Fibroblast of skin of back (primary cell): ENCODE data around the gene ZSWIM1.
"Not testable (repeated sequence)": the region's sequence is repeated elsewhere in the genome, so short reads cannot be mapped to it uniquely, and the experiment has no call there.

Experiments used
- DNase-seq: peaks from one replicate; pipeline ENCODE4 v3.0.0-alpha.2; 2013

ZSWIM1 gene

DNA sequence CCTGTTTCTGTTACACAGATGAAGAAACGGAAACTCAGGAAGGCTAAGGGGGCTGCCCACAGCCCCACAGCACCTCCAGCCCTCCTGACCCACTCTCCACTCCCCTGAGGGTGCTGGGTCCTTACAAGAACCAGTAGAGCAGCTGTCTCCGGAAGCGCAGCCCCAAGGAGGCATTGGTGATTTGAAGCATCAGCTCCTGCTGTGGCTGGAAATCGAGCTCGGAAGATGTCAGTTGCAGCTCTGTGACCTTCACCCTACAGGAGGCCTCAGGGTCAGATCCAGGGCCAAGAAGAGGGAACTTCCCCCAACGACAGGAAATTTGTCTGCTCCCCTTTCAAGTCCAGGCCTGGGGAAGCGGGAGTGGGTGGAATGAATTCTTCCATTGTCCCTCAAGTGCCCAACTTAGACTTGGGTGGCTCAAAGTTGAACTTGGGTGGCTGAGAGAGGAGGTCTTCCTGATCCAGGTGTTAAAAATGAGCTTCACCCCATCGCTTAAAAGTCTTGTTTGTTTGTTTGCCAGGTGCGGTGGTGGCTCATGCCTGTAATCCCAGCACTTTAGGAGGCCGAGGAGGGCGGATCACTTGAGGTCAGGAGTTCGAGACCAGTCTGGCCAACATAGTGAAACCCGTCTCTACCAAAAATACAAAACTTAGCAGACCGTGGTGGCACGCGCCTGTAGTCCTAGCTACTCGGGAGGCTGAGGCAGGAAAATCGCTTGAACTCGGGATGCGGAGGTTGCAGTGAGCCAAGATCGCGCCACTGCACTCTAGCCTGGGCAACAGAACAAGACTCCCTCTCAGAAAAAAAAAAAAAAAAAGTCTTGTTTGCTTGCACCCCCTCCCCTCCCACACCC, 29.0 kb downstream of the ZSWIM1 start:
- DNase-seq = no peak

DNA sequence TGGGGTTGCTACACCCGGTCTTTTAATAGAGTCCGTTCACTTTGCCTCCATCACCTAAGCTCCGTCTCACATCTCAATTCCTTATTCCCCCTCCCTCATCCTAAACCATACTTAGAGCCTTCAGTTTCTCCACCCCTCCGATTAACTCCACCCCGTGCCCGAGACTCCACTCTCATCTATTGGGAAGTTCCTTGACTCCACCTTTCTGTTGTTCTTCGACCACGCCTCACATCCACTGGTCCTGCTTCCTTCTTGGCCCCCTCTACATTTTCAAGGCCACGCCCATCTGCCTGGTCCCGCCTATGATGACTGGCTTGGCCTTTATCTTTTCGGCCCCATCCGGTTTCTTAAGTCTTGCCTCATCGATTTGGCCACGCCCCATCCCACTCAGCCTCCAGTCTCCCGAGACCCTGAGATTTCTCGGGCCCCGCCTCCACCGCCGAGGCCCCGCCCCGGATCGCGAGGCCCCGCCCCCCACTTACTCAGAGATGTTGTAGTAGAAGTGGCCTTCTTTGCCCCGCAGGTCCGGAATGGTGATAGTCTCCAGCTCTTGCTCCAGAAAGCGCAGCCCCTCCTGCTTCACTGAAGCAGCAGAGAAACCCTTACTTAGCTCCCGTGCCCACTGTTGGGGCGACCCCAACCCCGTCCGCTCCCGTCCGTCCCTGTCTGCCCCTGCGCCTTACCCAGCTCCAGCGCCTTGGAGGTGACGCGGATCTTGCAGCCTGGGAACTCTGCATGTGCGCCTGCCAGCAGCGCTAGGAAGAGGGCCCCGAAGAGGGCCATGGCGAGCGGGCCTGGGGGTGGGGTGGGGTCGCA, 29.9 kb downstream of the ZSWIM1 start:
- DNase-seq = peak; percentile 99

DNA sequence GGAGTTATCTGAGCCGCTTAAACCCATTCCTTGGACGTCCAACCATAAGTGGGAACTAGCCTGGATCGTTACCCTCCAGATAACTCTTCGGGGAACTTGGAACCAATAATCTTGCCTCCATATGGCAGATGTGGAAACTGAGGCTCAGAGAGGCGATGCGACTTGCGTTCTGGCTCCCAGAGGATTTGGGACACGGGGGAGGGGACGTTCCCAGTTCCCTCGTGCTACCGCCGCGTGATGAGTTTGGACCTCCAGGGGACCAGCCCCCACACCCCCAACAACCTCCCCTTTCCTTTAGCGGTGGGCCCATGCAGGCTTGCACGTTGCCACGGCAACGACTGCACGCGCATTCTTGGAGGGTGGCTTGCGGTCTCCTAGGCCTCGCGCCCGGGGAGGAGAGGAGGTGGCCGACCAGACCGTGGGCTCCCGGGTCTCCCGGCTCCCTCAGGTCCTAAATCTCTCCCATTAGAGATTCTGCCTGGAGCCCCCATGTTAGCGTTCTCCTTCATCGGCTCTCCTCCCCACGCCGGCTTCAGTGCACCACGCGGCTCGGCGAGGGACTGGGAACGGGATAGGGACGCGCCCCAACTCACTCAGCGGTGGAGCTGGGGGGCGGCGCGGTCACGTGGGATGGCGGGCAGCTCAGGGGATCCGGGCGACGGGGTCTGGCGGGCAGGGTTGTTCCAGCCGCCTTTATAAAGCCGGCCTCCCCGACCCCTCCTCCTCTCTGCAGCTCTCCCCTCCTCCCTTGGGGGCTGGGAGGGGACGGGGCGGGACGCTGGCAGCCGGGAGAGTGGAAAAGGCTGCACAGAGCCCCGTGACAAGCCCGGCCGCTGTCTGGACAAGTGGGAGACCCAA, 30.7 kb downstream of the ZSWIM1 start, which contains the start of gene PLTP:
Gene PLTP, minus strand, starts transcription at position 670 of the 858 bp plus-strand sequence. CDS start 703 bp downstream, outside the sequence.
- DNase-seq = peak; percentile 73

DNA sequence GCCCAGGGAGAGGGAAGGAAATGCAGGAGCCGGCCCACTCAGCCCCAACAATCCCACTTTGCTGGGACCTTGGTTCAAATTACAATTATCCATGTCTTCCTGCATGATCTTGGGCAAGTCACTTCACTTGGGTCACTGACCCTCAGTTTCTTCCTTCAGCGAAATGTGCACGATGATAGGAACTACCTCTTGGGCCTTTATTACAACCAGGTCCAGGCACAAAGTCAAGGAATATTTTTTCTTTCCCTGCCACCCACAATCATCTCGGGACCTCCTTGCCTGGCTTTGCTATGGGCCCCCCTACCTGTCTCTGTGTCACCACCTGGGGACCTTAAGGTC, 31.3 kb downstream of the ZSWIM1 start:
- DNase-seq = no peak

DNA sequence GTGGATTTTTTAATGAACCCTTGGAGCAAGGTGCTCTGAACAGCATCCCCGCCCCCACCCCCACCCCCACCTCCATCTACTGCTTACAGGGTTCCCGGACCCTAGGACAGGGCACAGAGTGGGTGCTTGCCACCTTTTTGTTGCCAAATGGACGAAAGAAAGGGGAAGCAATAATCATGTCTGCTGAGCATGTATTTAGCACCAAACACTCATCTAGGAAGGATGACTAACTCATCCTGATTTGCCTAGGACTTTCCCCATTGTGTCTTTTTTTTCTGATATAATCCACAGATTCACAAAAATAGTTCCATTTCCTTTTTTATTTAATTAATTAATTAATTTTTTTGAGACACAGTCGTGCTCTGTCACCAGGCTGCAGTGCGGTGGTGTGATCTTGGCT, 32.1 kb downstream of the ZSWIM1 start:
- no peak for DNase-seq

DNA sequence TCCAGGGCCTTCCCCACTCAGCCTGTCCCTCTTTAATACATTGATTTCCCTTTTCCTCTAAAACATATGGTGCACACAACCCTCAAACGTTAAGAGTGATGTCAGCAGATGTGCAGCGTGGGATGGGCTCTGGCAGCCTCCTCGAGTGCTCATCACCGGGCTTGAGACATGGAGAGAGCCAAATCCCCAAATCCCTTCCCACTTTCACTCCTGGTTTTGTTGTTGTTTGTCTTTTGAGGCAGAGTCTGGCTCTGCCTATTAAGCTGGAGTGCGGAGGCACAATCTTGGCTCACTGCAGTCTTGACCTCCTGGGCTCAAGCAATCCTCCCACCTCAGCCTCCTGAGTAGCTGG, 36.7 kb downstream of the ZSWIM1 start:
- no peak for DNase-seq

DNA sequence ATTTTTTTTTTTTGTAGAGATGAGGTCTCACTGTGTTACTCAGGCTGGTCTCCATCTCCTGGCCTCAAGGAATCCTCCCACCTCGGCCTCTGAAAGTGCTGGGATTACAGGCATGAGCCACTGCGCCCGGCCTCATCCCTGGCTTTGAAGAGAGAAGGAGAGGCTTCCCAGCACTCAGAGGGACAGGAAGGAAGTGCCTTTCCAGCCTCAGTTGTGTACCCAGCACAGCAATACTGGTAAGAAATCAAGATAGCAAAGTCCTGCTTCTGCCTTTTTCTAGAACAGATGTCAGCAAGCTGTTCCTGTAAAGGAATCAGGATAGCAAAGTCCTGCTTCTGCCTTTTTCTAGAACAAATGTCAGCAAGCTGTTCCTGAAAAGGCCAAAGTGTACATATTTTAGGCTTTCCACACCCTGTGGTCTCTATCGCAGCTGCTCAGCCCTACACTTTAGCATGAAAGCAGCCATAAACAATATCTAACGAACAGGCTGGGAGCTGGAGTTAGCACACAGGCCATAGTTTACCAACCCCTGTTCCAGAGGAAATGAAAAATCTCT, 37.2 kb downstream of the ZSWIM1 start:
- no peak for DNase-seq

DNA sequence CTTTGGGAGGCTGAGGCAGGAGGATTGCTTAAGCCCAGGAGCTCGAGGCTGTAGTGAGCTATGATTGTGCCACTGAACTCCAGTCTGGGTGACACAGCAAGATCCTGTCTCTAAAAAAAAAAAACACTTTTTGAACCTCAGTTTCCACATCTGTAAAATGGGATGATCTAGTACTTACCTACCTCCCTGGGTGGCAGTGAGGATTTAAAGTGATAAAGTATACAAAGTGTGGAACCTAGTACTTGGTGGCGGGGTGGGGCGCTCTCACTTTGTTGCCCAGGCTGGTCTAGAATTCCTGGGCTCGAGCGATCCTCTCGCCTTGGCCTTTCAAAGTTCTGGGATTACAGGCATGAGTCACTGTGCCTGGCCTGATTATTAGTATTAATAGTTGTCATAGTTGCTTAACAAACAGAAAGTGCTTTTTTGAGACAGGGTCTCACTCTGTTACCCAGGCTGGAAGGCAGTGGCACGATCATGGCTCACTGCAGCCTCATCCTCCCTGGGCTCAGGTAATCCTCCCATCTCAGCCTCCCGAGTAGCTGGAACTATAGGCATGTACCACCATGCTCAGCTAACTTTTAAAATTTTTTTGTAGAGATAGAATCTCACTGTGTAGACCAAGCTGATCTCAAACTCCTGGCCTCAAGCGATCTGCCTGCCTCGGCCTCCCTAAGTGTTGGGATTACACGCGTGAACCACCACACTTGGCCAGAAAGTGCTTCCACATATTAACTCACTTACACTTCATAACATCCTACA, 37.9 kb downstream of the ZSWIM1 start:
- no peak for DNase-seq

DNA sequence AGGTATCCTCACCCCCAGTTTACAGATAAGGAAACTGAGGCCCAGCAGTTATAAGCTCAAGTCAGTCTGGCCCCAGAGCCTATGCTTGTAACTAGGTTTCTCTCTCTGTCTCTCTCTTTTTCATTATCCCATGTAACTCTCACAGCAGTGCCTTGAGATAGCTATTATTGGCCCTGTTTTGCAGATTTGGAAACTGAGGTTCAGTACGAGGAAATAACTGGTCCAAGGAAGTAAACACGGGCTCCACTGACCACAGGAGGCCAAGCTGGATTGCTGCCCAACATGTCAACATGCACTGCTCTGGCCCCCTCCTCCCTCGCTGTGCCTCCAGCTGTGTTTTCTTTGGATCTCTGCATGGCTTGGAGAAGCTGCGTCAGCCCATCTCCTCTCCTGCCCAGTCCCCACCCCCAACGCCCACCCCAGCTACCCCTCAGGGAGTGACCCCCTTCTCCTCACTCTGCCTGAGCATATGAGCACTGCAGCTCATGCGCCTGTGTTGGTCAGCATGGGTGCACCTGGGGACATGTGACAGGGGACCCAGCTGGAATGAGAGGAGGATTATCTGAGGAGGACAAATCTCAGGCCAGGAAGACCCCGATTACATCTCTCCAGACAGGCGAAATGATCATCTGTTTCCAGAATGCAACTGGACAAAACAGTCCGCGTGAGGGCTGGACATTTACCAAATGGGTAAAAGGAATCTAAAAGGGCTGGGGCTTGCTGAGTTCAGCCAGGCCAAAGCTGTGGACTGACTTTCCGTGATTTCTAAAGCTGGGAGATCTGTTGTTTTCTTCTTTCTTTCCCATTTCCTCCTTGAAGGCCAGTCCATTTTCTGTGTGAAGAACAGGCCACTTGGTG, 38.7 kb downstream of the ZSWIM1 start:
- peak; percentile 43 for DNase-seq

DNA sequence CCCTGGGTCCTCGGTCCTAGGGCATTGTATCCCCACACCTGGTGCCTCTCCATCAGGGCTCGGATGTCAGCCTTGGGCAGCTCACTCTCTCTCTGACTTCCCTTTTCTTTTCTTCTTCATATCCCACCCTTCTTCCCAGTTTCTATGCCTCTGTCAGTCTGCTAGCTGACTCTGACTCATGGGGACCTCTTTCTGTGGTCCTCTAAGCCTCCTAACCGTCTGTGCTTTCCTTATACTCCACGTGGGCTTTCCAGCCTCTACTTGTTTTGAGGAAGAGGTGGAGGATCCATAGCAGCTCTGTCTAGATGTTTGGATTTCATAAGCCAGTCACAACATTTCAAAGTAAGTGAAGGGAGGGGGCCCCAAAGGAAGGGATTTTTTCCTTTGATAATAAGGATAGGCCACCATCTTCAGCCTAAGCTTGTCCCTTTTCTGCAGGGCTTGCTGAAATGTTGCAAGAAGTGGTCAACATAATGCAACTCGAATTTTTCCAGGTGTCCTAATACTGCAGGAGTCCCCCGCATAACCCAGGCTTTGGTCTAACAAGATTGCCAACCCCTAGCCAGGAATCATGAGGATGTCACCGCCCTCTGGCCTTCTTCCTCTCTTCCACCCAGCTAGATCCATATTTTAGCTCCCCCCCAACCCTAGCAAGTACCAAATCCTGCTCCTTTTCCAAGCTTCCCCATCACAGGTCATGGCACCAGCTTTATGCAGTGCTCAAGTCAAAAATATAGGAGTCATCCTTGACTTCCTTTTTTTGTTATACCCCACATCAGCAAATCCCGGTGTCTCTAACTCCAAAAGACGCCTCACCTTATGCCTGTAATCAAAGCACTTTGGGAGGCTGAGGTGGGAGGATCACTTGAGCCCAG, 39.7 kb downstream of the ZSWIM1 start:
- no peak for DNase-seq

DNA sequence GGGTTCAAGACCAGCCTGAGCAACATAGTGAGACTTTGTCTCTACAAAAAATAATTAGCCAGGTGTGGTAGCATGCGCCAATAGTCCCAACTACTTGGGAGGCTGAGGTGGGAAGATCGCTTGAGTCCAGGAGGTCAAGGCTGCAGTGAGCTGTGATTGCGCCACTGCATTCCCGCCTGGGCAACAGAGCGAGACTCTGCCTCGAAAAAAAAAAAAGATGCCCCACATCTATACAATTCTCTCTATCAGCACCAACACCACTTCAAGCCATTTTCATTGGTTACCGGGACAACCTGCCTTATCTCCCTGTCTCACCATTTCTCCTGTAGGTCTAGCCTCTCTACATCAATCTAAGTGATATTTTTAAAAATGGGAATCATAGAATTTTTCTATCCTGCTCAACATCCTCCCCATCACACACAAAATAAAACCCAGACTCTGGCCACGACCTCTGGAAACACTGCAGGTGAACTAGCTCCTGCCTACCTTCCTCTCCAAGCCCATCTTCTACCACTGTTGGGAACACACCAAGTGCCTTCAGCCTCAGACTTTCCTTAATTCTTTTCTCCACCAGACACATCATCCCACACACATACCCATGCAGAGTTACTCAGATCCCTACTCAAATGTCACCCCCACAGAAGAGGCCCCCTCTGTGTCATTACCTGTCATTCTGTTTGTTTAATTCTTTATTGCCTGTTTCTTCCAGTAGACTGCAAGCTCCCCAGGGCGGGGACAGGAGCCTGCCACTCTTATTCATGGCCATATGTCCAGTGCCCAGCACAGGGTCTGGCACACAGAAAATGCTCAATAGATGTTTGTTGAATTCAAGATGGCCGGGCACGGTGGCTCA, 40.5 kb downstream of the ZSWIM1 start:
- no peak for DNase-seq

DNA sequence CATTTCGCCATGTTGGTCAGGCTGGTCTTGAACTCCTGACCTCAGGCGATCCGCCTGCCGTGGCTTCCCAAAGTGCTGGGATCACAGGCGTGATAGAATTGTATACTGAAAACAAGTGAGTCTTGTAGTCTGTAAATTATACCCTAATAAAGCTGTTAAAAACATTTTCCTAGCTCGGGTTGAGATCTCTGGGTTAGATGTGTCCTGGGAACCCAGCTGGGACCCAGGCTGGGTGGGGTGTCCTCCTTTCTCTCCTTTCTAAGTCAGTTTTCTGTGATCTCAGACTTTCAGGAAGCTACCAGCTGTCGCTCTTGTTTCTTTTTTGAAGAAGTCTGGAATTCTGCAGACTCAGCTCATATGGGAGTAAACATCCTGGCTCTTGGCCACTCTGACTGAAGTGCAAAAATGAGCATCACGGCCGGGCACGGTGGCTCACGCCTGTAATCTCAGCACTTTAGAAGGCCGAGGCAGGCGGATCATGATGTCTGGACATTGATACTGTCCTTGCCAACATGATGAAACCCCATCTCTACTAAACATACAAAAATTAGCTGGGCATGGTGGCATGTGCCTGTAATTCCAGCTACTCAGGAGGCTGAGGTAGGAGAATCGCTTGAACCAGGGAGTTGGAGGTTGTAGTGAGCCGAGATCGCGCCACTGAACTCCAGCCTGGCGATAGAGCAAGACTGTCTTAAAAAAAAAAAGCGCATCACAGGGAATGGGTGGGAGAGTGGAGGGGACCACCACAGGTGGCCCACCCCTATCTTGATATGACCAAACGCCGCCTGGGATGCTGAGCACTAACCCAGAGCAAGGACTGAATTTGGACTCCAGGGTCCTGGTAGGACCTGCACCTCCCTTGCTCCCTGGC, 43.6 kb downstream of the ZSWIM1 start:
- peak; percentile 43 for DNase-seq

DNA sequence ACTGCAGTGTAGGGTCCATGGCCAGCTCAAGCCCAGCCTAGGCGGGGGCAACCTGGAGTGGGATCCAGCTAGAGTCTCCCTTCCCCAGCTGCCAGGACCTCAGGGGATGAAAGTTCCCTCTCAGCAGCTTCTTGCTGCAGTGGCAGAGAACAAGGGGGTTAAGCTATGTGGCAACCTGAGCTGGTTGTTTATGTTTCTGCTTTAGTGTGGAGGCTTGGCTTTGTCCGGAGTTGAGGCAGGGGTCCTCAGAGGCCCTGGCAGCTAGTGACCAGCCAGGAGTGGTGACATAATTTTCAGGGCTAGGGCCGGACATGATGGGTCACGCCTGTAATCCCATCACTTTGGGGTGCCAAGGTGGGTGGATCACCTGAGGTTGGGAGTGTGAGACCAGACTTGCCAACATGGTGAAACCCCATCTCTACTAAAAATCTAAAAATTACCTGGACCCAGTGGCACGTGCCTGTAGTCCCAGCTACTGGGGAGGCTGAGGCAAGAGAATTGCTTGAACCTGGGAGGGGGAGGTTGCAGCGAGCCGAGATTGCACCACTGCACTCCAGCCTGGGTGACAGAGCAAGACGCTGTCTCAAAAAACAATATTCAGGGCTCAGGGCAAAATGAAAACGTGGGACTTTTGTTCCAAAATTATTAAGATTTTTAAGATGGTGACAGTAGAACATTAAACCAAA, 44.9 kb downstream of the ZSWIM1 start:
- DNase-seq = no peak

DNA sequence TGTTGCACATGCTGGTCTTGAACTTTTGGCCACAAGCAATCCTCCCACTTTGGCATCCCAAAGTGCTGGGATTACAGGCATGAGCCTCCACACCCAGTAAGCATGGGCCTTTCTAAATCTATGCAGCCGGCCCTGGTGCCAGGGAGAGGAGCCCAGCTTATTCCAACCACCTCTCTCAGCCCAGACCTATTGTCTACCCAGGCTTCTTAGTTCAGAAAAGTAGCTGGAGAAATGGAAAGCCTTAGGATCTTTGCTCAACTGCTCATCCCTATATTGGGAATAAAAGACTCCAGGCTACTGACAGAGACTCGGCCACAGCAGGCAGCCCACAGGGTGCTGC, 45.7 kb downstream of the ZSWIM1 start:
- no peak for DNase-seq

DNA sequence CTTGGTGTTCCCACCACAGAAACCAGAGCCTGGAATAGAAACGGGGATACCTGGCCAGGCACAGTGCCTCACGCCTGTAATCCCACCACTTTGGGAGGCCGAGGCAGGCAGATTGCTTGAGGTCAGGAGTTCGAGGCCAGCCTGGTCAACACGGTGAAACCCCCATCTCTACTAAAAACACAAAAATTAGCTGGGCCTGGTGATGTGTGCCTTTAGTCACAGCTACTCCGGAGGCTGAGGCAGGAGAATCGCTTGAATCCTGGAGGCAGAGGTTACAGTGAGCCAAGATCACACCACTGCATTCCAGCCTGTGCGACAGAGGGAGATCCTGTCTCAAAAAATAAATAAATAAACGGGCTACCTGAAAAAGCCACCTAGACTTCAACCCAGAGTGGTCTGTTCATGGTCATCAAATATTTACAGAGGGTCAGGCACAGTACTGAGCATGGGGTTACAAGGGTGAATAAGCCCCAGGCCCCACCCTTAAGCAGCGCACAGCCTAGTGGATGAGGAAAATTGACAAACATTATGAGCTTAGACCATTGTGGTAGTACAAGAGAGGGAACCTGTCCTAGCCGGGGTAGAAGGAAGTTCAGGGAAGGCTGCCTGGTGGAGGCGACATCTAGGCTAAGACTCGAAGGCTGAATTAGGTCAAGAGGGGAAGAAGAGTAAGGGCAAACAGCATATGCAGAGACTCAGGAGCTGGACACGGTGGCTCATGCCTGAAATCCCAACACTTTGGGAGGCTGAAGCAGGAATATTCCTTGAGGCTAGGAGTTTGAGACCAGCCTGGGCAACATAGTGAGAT, 46.2 kb downstream of the ZSWIM1 start:
- no peak for DNase-seq

DNA sequence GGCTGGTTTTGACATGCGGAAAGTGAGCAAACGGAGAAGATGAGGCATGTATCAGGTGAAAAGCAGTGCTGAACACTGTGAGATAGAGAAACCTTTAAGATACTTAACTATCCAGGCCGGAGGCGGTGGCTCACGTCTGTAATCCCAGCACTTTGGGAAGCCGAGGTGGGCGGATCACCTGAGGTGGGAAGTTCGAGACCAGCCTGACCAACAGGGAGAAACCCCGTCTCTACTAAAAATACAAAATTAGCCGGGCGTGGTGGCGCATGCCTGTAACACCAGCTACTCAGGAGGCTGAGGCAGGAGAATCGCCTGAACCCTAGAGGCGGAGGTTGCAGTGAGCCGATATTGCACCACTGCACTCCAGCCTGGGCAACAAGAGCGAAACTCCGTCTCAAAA, 50.7 kb downstream of the ZSWIM1 start:
- DNase-seq = not testable (repeated sequence)
